Daoy (cell line): Measurements from ENCODE around the gene NCAPG2. TPM values are rescaled to one million over a fixed set of nuclear protein-coding genes. Genes with fewer than 3 reads are reported as not detected.
"Not testable (repeated sequence)": the region's sequence is repeated elsewhere in the genome, so short reads cannot be mapped to it uniquely, and the experiment has no call there.

Source experiments
- DNase-seq: peaks from one replicate; pipeline ENCODE4 v3.0.0-alpha.2; 2015; ENCODE audit warnings: low read depth
- total RNA-seq: library from RNA; depleted of rRNA; stranded (reverse); fragments of >200 nt; shearing (Covaris generic); gene quantifications from 2 replicates; pipeline ENCODE4 v1.2.3, GENCODE V29; 2014

Gene NCAPG2
- total RNA-seq, 1 experiment from 2014 or later: 57.2 TPM

DNA sequence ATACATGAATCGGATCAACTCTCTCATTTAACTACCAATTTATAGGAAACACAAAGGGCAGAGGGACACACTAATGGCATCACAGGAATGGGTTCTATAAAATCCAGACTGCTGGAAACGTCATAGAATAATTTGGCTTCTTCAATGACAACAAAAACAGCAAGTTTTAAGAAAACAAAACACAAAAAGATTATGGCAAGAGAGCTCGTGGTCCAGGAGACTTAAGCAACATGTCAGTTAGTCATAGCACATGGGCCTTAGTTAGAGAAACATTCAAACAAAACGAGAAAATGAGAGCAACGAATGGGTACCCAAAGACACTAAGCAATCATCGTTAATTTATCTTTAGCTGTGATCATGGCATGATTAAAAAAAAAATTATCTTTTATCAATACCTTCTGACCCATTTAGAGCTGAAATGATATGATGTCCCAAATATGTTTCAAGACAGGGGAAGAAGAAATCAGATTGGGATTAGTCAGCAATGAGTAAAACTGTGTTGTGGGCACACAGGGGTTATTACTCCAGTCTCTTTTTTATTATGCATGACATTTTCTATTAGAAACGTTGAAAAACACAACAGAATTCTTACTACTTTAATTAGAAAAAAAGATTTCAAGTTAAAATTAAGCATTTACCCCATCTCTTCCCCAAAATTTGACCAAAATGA lies 28.3 kb downstream of the NCAPG2 start:
- no peak for DNase-seq

DNA sequence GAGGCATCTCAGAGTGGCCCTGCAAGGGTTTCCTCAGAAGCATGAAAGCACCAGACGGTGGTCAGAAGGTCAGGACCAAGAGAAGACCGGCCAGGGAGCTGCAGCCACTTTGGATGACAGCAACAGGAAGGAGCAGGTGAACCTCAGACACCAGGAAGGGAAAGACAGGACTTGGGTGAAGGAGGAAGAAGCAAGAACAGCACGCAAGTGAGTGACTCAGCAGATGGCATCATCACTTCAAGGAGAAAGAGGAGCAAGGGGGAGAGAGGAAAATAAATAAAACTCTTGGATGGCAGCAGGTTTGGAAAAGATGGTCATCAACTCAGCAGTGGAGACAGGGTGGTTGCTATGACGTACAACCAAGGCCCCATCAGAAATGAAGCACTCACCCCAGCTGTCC lies 31.6 kb downstream of the NCAPG2 start:
- DNase-seq: peak; percentile 30

DNA sequence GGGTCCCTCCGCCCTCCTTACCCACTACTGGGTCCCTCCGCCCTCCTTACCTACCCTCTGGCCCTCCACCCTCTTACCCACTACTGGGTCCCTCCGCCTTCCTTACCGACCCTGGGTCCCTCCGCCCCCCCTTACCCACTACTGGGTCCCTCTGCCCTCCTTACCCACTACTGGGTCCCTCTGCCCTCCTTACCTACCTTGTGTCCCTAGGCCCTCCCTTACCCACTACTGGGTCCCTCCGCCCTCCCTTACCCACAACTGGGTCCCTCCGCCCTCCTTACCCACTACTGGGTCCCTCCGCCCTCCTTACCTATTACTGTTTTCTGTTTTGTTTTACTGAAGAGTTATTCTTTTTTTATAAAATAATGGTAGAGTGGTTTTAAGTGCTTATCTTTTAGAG lies 36.5 kb downstream of the NCAPG2 start:
- DNase-seq: not testable (repeated sequence)

DNA sequence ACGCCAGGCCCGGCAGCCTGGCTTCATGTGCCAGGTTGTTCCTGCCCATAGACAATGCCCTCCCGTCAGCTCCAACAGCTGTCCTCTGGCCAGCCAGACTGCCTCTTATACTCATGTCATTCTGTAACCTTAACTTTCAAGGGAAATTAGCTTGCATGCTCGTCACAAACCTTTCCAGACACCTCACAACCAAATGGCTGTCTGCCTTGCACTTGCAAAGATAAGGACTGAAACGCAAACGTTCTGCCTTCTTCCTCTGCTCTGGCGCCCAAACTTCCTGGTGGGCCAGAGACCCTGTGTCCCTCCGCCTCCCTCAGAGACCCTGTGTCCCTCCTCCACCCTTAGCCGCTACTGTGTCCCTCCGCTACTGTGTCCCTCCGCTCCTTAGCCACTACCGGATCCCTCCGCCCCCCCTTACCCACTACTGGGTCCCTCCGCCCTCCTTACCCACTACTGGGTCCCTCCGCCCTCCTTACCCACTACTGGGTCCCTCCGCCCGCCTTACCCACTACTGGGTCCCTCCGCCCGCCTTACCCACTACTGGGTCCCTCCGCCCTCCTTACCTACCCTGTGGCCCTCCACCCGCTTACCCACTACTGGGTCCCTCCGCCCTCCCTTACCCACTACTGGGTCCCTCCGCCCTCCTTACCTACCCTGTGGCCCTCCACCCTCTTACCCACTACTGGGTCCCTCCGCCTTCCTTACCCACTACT lies 37.5 kb downstream of the NCAPG2 start:
- not testable (repeated sequence) for DNase-seq

- no peak for DNase-seq
These were observed 38.2 kb downstream of the NCAPG2 start for GRCh38 chr7:158666401-158666800.

DNA sequence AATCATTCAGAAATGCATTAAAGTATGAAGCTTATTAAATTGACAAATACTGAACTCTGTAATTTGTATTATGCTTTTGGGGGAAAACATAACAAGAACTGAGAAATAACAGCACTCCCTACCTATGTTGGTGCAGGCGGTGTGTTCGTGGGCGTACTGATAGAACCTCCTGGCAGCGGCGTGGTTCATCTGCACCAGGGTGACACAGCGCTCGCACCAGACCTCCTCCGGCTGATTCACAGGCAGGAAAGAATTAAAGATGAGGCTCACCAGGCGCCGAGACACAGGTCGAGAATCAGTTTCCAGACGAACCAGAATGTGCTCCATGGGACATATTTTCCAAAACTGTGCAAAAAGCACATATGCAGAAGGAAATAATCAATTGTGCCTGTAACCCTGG lies 40.2 kb downstream of the NCAPG2 start:
- DNase-seq: no peak

DNA sequence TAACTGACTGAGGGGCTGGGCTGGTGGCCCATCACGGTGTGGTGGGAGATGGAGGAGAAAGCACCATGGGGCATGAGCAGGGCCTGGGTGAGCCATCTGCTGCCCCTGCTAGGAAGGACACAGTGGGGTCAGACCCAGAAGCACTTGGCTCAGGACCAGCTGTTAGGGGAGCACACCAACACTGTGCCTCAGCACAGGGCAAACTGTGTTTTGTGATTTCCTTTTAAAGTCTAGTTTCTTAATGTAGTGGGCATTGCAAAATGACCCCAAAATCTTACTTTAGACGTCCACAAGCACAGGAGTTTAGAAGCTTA lies 41.2 kb downstream of the NCAPG2 start:
- DNase-seq: no peak

GRCh38 chr7:158662610-158663427 lies 41.8 kb downstream of the NCAPG2 start:
- DNase-seq: no peak

- no peak for DNase-seq
These were observed 46.1 kb downstream of the NCAPG2 start for GRCh38 chr7:158658475-158658874.

- no peak for DNase-seq
These were observed 47.3 kb downstream of the NCAPG2 start for GRCh38 chr7:158657189-158657746.

GRCh38 chr7:158655931-158656441 lies 48.6 kb downstream of the NCAPG2 start:
- DNase-seq: no peak

DNA sequence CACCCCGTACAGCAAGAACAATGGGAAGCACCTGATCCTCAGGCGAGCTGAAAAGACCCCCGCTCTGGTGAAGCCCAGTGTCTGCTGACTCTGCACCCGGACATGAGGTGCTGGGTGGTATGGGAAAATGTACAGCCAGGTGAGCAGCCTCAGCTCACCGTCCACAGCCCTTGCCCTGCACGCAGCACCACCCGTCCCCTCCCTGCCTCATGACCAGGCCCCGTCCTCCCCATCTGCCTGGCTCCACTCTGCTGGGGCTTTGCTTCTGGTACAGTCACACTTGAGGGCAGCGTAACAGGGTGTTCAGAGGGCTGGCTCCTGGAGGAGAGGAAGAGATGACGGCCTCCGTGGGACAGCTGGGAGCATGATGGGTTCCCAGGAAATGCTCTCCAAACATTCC lies 49.1 kb downstream of the NCAPG2 start:
- no peak for DNase-seq

GRCh38 chr7:158651968-158652565 lies 52.5 kb downstream of the NCAPG2 start:
- DNase-seq: no peak

DNA sequence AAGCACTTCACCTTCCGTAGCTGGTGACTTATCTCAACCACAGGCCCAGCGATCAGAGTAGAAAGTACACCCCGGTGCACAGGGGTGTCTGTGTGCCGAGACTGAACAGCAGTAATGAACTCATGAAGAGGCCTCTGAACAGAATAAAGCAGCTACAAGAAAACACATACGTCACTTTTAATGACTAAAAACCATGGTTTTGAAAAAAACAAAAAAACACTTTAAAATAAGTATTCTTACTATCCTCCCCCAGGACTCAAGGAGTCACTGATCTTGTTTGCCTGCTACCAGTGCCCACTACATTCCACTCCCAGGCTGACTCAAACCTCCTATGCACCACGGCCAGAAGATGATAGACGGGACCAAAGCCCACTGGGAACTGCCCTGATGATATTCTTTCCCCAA lies 53.8 kb downstream of the NCAPG2 start:
- DNase-seq: peak; percentile 50

DNA sequence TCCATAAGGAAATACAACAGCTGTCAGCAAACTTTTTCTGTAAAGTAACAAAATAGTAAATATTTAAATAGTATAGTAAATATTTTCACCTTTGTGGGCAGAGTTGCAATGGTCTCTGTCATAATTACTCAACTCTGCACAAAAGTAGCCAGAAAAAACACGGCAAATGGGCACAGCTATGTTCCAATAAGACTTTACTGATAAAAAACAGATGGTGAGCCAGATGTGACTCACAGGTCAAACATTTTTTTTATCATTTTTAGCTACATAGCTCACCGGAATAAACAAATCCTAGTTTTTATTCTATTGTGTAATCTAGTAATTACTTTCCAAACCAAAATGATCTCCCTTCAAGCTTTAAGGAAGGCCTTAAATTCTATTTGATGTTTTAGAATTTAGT lies 55.3 kb downstream of the NCAPG2 start:
- peak; percentile 75 for DNase-seq

DNA sequence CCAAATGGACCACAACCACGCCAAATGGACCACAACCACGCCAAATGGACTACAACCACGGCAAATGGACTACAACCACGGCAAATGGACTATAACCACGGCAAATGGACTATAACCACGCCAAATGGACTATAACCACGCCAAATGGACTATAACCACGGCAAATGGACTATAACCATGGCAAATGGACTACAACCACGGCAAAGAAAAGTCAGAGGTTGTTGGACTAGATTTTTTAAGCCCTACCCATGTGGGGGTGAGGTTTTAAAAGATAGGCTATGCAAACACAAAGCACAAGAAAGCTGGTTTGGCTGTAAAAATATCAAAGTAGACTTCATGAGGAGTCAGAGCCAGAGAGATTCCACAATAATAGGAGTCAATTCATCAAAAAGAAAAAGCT lies 55.8 kb downstream of the NCAPG2 start:
- no peak for DNase-seq

DNA sequence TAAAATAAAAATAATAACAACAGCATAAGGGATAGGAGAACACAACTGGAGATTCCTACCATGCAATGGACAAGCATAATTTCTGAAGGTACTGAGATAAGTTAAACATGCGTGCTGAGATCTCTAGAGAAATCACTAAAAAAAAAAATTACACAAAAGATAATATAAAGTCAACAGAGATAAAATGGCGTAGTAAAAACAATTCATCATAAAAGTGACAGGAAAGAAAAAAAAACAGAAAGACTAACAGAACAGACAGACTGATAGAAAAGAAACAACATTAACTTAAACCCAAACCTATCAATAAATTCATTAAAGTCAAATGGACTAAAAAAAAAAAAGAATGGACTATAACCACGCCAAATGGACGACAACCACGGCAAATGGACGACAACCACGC lies 56.4 kb downstream of the NCAPG2 start:
- DNase-seq: no peak

DNA sequence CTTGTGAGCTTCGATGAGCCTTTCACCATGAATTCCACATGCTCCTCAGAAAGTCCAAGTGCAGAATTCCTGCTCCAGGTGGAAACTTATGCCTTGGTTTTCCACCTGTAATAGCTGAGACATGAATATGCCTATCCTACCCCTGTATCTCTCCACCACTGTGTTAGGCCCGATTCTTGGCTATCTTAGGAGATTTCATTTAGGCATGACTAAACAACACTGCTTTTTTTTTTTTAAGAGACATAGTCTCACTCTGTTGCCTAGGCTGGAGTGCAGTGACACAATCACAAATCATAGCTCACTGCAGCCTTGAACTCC lies 57.2 kb downstream of the NCAPG2 start:
- DNase-seq: no peak

- DNase-seq: no peak
These were observed 57.7 kb downstream of the NCAPG2 start for GRCh38 chr7:158646766-158647474.

DNA sequence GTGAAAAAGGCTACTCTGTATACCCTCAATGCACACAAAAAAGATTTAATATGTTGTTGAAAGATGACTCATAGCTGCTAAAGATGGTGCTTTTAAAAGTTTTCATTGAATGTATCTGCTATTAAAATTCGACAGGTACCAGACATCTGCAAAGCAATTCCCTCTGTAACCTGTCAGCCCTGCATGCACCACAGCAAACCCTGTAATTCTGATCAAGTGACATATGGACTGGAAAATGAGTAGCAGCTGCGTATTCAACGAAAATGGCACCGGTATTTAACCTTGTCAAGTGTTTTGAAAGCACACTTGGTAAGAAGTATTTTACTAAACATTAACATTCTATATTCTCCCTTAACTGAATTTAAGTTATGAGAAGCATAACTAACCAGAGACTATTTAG lies 58.8 kb downstream of the NCAPG2 start:
- DNase-seq: no peak

- DNase-seq: no peak
These were observed 62.5 kb downstream of the NCAPG2 start for GRCh38 chr7:158642149-158642548.
